ENCODE data around the gene EYA4. TPM values are rescaled to one million over a fixed set of nuclear protein-coding genes. Genes with fewer than 3 reads are reported as not detected.

EYA4 gene
- total RNA-seq, 1 experiment from 2014 or later: 0.24 TPM

- TF ChIP-seq TCF7 (CRISPR knock-in tag; IDR thresholded peaks at IDR 0.05; ENCODE audit: low read depth) (no peak), ZNF512 (CRISPR knock-in tag; IDR thresholded peaks at IDR 0.05; ENCODE audit: borderline replicate concordance) (no peak), GRHL2 (CRISPR knock-in tag; IDR thresholded peaks at IDR 0.05; ENCODE audit: insufficient replicate concordance, severe bottlenecking) (no peak), ZNF423 (CRISPR knock-in tag; IDR thresholded peaks at IDR 0.05) (no peak), NFE2L1 (CRISPR knock-in tag; IDR thresholded peaks at IDR 0.05) (no peak), ZNF317 (CRISPR knock-in tag; IDR thresholded peaks at IDR 0.05; ENCODE audit: borderline replicate concordance, low read depth) (no peak), FOXP1 (CRISPR knock-in tag; IDR thresholded peaks at IDR 0.05; ENCODE audit: borderline replicate concordance) (no peak), USF2 (CRISPR knock-in tag; IDR thresholded peaks at IDR 0.05) (no peak), PRDM15 (CRISPR knock-in tag; IDR thresholded peaks at IDR 0.05) (no peak), JUN (CRISPR knock-in tag; IDR thresholded peaks at IDR 0.05) (no peak)
- TF ChIP-seq, protein P1, sequence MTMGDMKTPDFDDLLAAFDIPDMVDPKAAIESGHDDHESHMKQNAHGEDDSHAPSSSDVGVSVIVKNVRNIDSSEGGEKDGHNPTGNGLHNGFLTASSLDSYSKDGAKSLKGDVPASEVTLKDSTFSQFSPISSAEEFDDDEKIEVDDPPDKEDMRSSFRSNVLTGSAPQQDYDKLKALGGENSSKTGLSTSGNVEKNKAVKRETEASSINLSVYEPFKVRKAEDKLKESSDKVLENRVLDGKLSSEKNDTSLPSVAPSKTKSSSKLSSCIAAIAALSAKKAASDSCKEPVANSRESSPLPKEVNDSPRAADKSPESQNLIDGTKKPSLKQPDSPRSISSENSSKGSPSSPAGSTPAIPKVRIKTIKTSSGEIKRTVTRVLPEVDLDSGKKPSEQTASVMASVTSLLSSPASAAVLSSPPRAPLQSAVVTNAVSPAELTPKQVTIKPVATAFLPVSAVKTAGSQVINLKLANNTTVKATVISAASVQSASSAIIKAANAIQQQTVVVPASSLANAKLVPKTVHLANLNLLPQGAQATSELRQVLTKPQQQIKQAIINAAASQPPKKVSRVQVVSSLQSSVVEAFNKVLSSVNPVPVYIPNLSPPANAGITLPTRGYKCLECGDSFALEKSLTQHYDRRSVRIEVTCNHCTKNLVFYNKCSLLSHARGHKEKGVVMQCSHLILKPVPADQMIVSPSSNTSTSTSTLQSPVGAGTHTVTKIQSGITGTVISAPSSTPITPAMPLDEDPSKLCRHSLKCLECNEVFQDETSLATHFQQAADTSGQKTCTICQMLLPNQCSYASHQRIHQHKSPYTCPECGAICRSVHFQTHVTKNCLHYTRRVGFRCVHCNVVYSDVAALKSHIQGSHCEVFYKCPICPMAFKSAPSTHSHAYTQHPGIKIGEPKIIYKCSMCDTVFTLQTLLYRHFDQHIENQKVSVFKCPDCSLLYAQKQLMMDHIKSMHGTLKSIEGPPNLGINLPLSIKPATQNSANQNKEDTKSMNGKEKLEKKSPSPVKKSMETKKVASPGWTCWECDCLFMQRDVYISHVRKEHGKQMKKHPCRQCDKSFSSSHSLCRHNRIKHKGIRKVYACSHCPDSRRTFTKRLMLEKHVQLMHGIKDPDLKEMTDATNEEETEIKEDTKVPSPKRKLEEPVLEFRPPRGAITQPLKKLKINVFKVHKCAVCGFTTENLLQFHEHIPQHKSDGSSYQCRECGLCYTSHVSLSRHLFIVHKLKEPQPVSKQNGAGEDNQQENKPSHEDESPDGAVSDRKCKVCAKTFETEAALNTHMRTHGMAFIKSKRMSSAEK (CRISPR knock-in tag; IDR thresholded peaks at IDR 0.05; ENCODE audit: borderline replicate concordance): no peak
- TF ChIP-seq, protein P2, sequence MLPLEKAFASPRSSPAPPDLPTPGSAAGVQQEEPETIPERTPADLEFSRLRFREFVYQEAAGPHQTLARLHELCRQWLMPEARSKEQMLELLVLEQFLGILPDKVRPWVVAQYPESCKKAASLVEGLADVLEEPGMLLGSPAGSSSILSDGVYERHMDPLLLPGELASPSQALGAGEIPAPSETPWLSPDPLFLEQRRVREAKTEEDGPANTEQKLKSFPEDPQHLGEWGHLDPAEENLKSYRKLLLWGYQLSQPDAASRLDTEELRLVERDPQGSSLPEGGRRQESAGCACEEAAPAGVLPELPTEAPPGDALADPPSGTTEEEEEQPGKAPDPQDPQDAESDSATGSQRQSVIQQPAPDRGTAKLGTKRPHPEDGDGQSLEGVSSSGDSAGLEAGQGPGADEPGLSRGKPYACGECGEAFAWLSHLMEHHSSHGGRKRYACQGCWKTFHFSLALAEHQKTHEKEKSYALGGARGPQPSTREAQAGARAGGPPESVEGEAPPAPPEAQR (CRISPR knock-in tag; IDR thresholded peaks at IDR 0.05): no peak
- TF ChIP-seq, protein P3, sequence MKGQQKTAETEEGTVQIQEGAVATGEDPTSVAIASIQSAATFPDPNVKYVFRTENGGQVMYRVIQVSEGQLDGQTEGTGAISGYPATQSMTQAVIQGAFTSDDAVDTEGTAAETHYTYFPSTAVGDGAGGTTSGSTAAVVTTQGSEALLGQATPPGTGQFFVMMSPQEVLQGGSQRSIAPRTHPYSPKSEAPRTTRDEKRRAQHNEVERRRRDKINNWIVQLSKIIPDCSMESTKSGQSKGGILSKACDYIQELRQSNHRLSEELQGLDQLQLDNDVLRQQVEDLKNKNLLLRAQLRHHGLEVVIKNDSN (CRISPR knock-in tag; IDR thresholded peaks at IDR 0.05): no peak
- peaks cover 5% of the 10 kb centered on the region; the same call in 1 of the 2 replicates for H3K4me1 Mint-ChIP-seq
- POLR2A ChIA-PET: no interaction called here
- no peaks in the 10 kb centered on the region for H3K9me3 Mint-ChIP-seq
- DNase-seq (ENCODE audit: low spot score): no peak
- no peak for ATAC-seq
- H3K4me3 Mint-ChIP-seq: no peak overlapping the region
- no peaks in the 10 kb centered on the region for H3K27me3 Mint-ChIP-seq (ENCODE audit: low read depth)
- no peaks in the 10 kb centered on the region for H3K36me3 Mint-ChIP-seq
- CTCF ChIA-PET: no interaction called here
- H3K27ac Mint-ChIP-seq: no peak overlapping the region
These were observed 298.5 kb downstream of the EYA4 start for GRCh38 chr6:133539502-133540259.
